H9 (cell line): ENCODE measurements around the gene EIF3A. TPM values are rescaled to one million over a fixed set of nuclear protein-coding genes. Genes with fewer than 3 reads are reported as not detected.
"Not testable (repeated sequence)": the region's sequence is repeated elsewhere in the genome, so short reads cannot be mapped to it uniquely, and the experiment has no call there.

Source experiments
- DNase-seq: peaks from one replicate; pipeline ENCODE4 v3.0.0-alpha.2; 2017
- H2AFZ ChIP-seq: one replicate; pipeline ENCODE4 v1.6.1; 2013; ENCODE audit warnings: mild to moderate bottlenecking, low read length, control low read depth, moderate library complexity
- H2AK5ac ChIP-seq: 2 replicates; pipeline ENCODE4 v1.6.1; 2013; ENCODE audit warnings: low read length, control low read depth, mixed read lengths; ENCODE audit not compliant: insufficient read length
- H2BK120ac ChIP-seq: one replicate; pipeline ENCODE4 v1.6.1; 2013; ENCODE audit warnings: low read depth, mild to moderate bottlenecking, low read length, control low read depth, inconsistent platforms; ENCODE audit not compliant: poor library complexity, severe bottlenecking
- H2BK12ac ChIP-seq: 2 replicates; pipeline ENCODE4 v1.6.1; 2013; ENCODE audit warnings: low read length, control low read depth, mixed read lengths, low read depth; ENCODE audit not compliant: insufficient read length
- H2BK15ac ChIP-seq: 2 replicates; pipeline ENCODE4 v1.6.1; 2013; ENCODE audit warnings: low read depth, low read length, control low read depth
- H2BK20ac ChIP-seq: one replicate; pipeline ENCODE4 v1.6.1; 2013; ENCODE audit warnings: low read depth, mild to moderate bottlenecking, low read length, control low read depth, inconsistent platforms; ENCODE audit not compliant: poor library complexity, severe bottlenecking
- H2BK5ac ChIP-seq: 2 replicates; pipeline ENCODE4 v1.6.1; 2013; ENCODE audit warnings: low read length, control low read depth, mixed read lengths; ENCODE audit not compliant: insufficient read length
- H3K14ac ChIP-seq: 2 replicates; pipeline ENCODE4 v1.6.1; 2013; ENCODE audit warnings: low read length, control low read depth; ENCODE audit not compliant: insufficient read depth
- H3K18ac ChIP-seq: 2 replicates; pipeline ENCODE4 v1.6.1; 2013; ENCODE audit warnings: low read depth, mild to moderate bottlenecking, mixed read lengths, low read length, control low read depth; ENCODE audit not compliant: insufficient read length
- H3K23ac ChIP-seq: 2 replicates; pipeline ENCODE4 v1.6.1; 2013; ENCODE audit warnings: low read length, control low read depth, mixed read lengths, low read depth; ENCODE audit not compliant: insufficient read length
- H3K23me2 ChIP-seq: 2 replicates; pipeline ENCODE4 v1.6.1; 2013; ENCODE audit warnings: low read depth, mild to moderate bottlenecking, mixed read lengths, low read length, control low read depth; ENCODE audit not compliant: insufficient read length, poor library complexity, severe bottlenecking
- H3K27ac ChIP-seq: 2 replicates; pipeline ENCODE4 v1.5.1; 2013; ENCODE audit warnings: low read length, control low read depth, mixed read lengths, low read depth; ENCODE audit not compliant: insufficient read length
- H3K27me3 ChIP-seq: 2 replicates; pipeline ENCODE4 v1.6.1; 2013; ENCODE audit warnings: low read length, control low read depth, inconsistent platforms; ENCODE audit not compliant: insufficient read depth
- H3K4ac ChIP-seq: 2 replicates; pipeline ENCODE4 v1.6.1; 2013; ENCODE audit warnings: low read depth, mild to moderate bottlenecking, control low read depth, inconsistent platforms, low read length, moderate library complexity
- H3K4me1 ChIP-seq: 2 replicates; pipeline ENCODE4 v1.6.1; 2013; ENCODE audit warnings: low read length, control low read depth, inconsistent platforms; ENCODE audit not compliant: insufficient read depth
- H3K4me2 ChIP-seq: 2 replicates; pipeline ENCODE4 v1.6.1; 2013; ENCODE audit warnings: low read length, control low read depth, mixed read lengths; ENCODE audit not compliant: insufficient read length, insufficient read depth
- H3K56ac ChIP-seq: 2 replicates; pipeline ENCODE4 v1.6.1; 2013; ENCODE audit warnings: low read depth, mild to moderate bottlenecking, mixed read lengths, low read length, control low read depth; ENCODE audit not compliant: insufficient read length
- H3K79me1 ChIP-seq: 2 replicates; pipeline ENCODE4 v1.6.1; 2013; ENCODE audit warnings: low read depth, mild to moderate bottlenecking, moderate library complexity, low read length, control low read depth, inconsistent platforms; ENCODE audit not compliant: insufficient read depth, poor library complexity, severe bottlenecking
- H3K79me2 ChIP-seq: 2 replicates; pipeline ENCODE4 v1.6.1; 2013; ENCODE audit warnings: low read length, control low read depth, inconsistent platforms; ENCODE audit not compliant: insufficient read depth
- H3K9ac ChIP-seq: 2 replicates; pipeline ENCODE4 v1.6.1; 2013; ENCODE audit warnings: low read length, control low read depth, mixed read lengths; ENCODE audit not compliant: insufficient read length; ENCODE audit errors: extremely low read depth
- H3K9me3 ChIP-seq: one replicate; pipeline ENCODE4 v1.6.1; 2013; ENCODE audit warnings: low read depth, low read length, inconsistent platforms; ENCODE audit not compliant: control insufficient read depth
- H3T11ph ChIP-seq: one replicate; pipeline ENCODE4 v1.6.1; 2013; ENCODE audit warnings: mild to moderate bottlenecking, low read length, control low read depth, inconsistent platforms
- H4K20me1 ChIP-seq: one replicate; pipeline ENCODE4 v1.6.1; 2013; ENCODE audit not compliant: control insufficient read depth, insufficient read length, insufficient read depth
- H4K5ac ChIP-seq: 2 replicates; pipeline ENCODE4 v1.6.1; 2013; ENCODE audit warnings: low read depth, mild to moderate bottlenecking, mixed read lengths, low read length, control low read depth; ENCODE audit not compliant: insufficient read length
- H4K8ac ChIP-seq: replicated peaks from 2 replicates; pipeline ENCODE4 v1.6.1; 2013; ENCODE audit warnings: low read length, control low read depth, mixed read lengths, low read depth; ENCODE audit not compliant: insufficient read length
- H4K91ac ChIP-seq: 2 replicates; pipeline ENCODE4 v1.6.1; 2013; ENCODE audit warnings: low read depth, mild to moderate bottlenecking, moderate library complexity, mixed read lengths, low read length, control low read depth; ENCODE audit not compliant: insufficient read length
- H3K27ac Mint-ChIP-seq, 3 experiments: 2 replicates in 2 of 3; 3 replicates in 1 of 3; pipeline ENCODE4 v1.8.0; 2020 to 2021; ENCODE audit warnings: mixed read lengths in 3 of 3, mild to moderate bottlenecking in 1 of 3, moderate library complexity in 1 of 3
- H3K27me3 Mint-ChIP-seq: 2 replicates; pipeline ENCODE4 v1.8.0; 2021; ENCODE audit warnings: low read depth, mild to moderate bottlenecking, moderate library complexity, mixed read lengths
- H3K36me3 Mint-ChIP-seq, 3 experiments: 2 replicates in 2 of 3; 3 replicates in 1 of 3; pipeline ENCODE4 v1.8.0; 2020 to 2021; ENCODE audit warnings: low read depth in 3 of 3, mixed read lengths in 3 of 3; ENCODE audit not compliant: insufficient read depth in 1 of 3
- H3K4me1 Mint-ChIP-seq, 2 experiments: 2 replicates each; pipeline ENCODE4 v1.8.0; 2020; ENCODE audit warnings: mixed read lengths in 2 of 2
- H3K4me3 Mint-ChIP-seq, 2 experiments: 2 replicates in 1 of 2; 3 replicates in 1 of 2; pipeline ENCODE4 v1.8.0; 2020 to 2021; ENCODE audit warnings: mild to moderate bottlenecking in 2 of 2, mixed read lengths in 2 of 2, moderate library complexity in 1 of 2
- H3K9me3 Mint-ChIP-seq, 2 experiments: 2 replicates in 1 of 2; 3 replicates in 1 of 2; pipeline ENCODE4 v1.8.0; 2020; ENCODE audit warnings: mild to moderate bottlenecking in 2 of 2, mixed read lengths in 2 of 2, moderate library complexity in 1 of 2
- CTCF ChIP-seq: fragments of 200-600 bp; sonication (generic); conservative IDR thresholded peaks from 3 replicates; pipeline ENCODE4 v1.8.0; 2021; ENCODE audit warnings: antibody characterized with exemption, mild to moderate bottlenecking
- WGBS: extraction: QIAGEN DNeasy Blood & Tissue Kit; methylation state at CpG from one replicate; pipeline ENCODE4 v1.1.7; 2013; ENCODE audit warnings: missing lambda C conversion rate, low lambda C conversion rate, mixed read lengths; ENCODE audit not compliant: insufficient read length; ENCODE audit errors: extremely low coverage; 5-methylcytosine and 5-hydroxymethylcytosine counted together
- total RNA-seq: library from RNA; stranded (reverse); gene quantifications from 2 replicates; pipeline ENCODE4 v1.2.1, GENCODE V29; 2021

The EIF3A gene
- total RNA-seq, 1 experiment from 2014 or later: 206 TPM

GRCh38 chr10:119112056-119112455 is 31.4 kb upstream of the EIF3A start:
- Histone ChIP-seq H2BK15ac (no peak overlapping the region), H3K79me2 (no peaks in the 10 kb centered on the region), H2BK120ac (no peak overlapping the region), H3K79me1 (peaks cover 3% of the 10 kb centered on the region), H3K14ac (no peak overlapping the region), H3K18ac (no peak overlapping the region), H2BK5ac (no peak overlapping the region), H3K9ac (no peak overlapping the region), H3K56ac (no peak overlapping the region), H2BK12ac (no peak overlapping the region), H3K27ac (no peak overlapping the region), H3K4ac (no peak overlapping the region), H2AFZ (no peak overlapping the region), H3K9me3 (no peaks in the 10 kb centered on the region), H3K4me1 (no peaks in the 10 kb centered on the region), H3K27me3 (no peaks in the 10 kb centered on the region), H4K20me1 (no peaks in the 10 kb centered on the region), H2BK20ac (no peak overlapping the region), H3K23me2 (no peaks in the 10 kb centered on the region), H3K23ac (no peak overlapping the region), H3T11ph (no peak overlapping the region), H4K91ac (no peak overlapping the region), H4K8ac (no peak overlapping the region), H3K4me2 (no peak overlapping the region), H2AK5ac (no peak overlapping the region), H4K5ac (no peak overlapping the region)
- WGBS: no CpG with 5 or more reads among the region's 4 CpGs
- DNase-seq: no peak
- H3K4me1 Mint-ChIP-seq: no peaks in the 10 kb centered on the region
- no peaks in the 10 kb centered on the region for H3K9me3 Mint-ChIP-seq
- no peaks in the 10 kb centered on the region for H3K27me3 Mint-ChIP-seq
- no peak overlapping the region for H3K4me3 Mint-ChIP-seq
- H3K36me3 Mint-ChIP-seq: peaks cover 28 to 72% (median 61%) of the 10 kb centered on the region in 3 experiments
- H3K27ac Mint-ChIP-seq: no peak overlapping the region
- no peak for TF ChIP-seq CTCF

GRCh38 chr10:119107771-119108170 is 27.2 kb upstream of the EIF3A start:
- H3K23me2 ChIP-seq, H4K20me1 ChIP-seq, H3K9me3 ChIP-seq, H2BK12ac ChIP-seq, H3K4me3 Mint-ChIP-seq, H2AFZ ChIP-seq, H3K27ac ChIP-seq, H4K8ac ChIP-seq, H2AK5ac ChIP-seq, H4K5ac ChIP-seq, DNase-seq, H3K23ac ChIP-seq, H3K79me2 ChIP-seq, H3K79me1 ChIP-seq, H3K4me2 ChIP-seq, H2BK20ac ChIP-seq, H3T11ph ChIP-seq, H3K4me1 Mint-ChIP-seq, H3K27me3 Mint-ChIP-seq, H2BK15ac ChIP-seq, H3K9me3 Mint-ChIP-seq, H3K56ac ChIP-seq, H3K27ac Mint-ChIP-seq, H3K4me1 ChIP-seq, H2BK5ac ChIP-seq, H3K14ac ChIP-seq, H3K18ac ChIP-seq, H3K4ac ChIP-seq, H4K91ac ChIP-seq, H3K27me3 ChIP-seq, H3K9ac ChIP-seq, H2BK120ac ChIP-seq: not testable (repeated sequence)
- peaks cover 12 to 58% (median 34%) of the 10 kb centered on the region in 3 experiments; a peak in 6 of 7 replicates for H3K36me3 Mint-ChIP-seq
- WGBS: no CpG with 5 or more reads among the region's 2 CpGs
